Measurements from ENCODE around the gene SLC12A2. TPM values are rescaled to one million over a fixed set of nuclear protein-coding genes. Genes with fewer than 3 reads are reported as not detected.

SLC12A2 gene
- total and polyA plus RNA-seq, 12 donors: 5.6 to 82.6 (median 52.9) TPM

DNA sequence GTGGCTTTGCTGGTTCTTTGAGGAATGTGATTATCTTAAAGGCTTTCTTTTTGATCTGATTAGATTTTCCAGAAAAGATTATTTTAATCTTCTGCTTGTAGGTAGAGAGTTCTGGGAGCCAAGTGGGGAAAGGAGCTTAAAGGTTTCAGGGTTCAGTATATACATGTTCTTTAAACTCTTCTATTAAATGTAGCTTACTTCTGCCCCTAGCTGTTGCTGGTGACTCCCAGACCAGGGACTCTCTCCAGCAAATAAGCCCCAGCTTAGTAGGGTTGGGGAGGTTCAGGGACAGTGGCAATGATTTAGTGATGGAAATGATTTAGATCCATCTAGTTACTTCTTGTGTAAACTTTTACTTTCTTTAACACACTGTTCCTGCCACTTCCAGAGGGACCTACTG lies 72.2 kb downstream of the SLC12A2 start:
- intact Hi-C loops (cut with DNase I): no loop called here
- no peaks in the 10 kb centered on the region for H3K9me3 ChIP-seq (replicated peaks in 1 of 3)
- H3K4me3 ChIP-seq: no peak overlapping the region
- DNase-seq: no peak
- no peaks in the 10 kb centered on the region for H3K27me3 ChIP-seq
- H3K27ac ChIP-seq: no peak overlapping the region
- TF ChIP-seq POLR2A (IDR thresholded peaks at IDR 0.05) (no peak), CTCF (IDR thresholded peaks at IDR 0.05) (no peak)
- peaks cover 0 to 7% of the 10 kb centered on the region in 2 donors for H3K36me3 ChIP-seq (replicated peaks in 1 of 2)
- H3K4me1 ChIP-seq (replicated peaks in 1 of 2): no peaks in the 10 kb centered on the region

GRCh38 chr5:128156521-128156920 lies 73.0 kb downstream of the SLC12A2 start:
- 86 to 90% (median 89%) methylated on average over 3 of the region's 3 CpGs for WGBS, 4 donors
- Histone ChIP-seq H3K9me3 (replicated peaks in 1 of 3) (no peaks in the 10 kb centered on the region), H3K36me3 (replicated peaks in 1 of 2) (peaks cover 0 to 7% of the 10 kb centered on the region in 2 donors), H3K27me3 (no peaks in the 10 kb centered on the region), H3K4me3 (no peak overlapping the region), H3K4me1 (replicated peaks in 1 of 2) (no peaks in the 10 kb centered on the region), H3K27ac (no peak overlapping the region)
- TF ChIP-seq POLR2A (IDR thresholded peaks at IDR 0.05): no peak
- TF ChIP-seq CTCF (IDR thresholded peaks at IDR 0.05): no peak
- intact Hi-C loops (cut with DNase I): no loop called here
- no peak for DNase-seq

DNA sequence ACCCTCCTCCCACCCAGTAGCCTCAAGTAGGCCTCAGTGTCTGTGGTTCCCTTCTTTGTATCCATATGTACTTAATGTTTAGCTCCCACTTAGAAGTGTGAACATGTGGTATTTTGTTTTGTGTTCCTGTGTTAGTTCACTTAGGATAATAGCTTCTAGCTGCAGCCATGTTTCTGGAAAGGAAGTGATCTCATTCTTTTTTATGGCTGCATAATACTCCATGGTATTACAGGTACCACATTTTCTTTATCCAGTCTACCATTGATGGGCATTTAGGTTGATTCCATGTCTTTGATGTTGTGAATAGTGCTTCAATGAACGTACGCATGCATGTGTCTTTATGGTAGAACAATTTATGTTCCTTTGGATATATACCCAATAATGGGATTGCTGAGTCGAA lies 74.8 kb downstream of the SLC12A2 start:
- Histone ChIP-seq H3K4me3 (no peak overlapping the region), H3K27me3 (no peaks in the 10 kb centered on the region), H3K9me3 (replicated peaks in 1 of 3) (no peaks in the 10 kb centered on the region), H3K36me3 (replicated peaks in 1 of 2) (no peaks in the 10 kb centered on the region), H3K27ac (no peak overlapping the region), H3K4me1 (replicated peaks in 1 of 2) (no peaks in the 10 kb centered on the region)
- intact Hi-C loops (cut with DNase I): no loop called here
- no peak for DNase-seq
- TF ChIP-seq CTCF (IDR thresholded peaks at IDR 0.05) (no peak), POLR2A (IDR thresholded peaks at IDR 0.05) (no peak)
- 78 to 100% (median 97%) methylated on average over 3 of the region's 3 CpGs for WGBS, 4 donors

- Histone ChIP-seq H3K36me3 (replicated peaks in 1 of 2) (no peaks in the 10 kb centered on the region), H3K27me3 (no peaks in the 10 kb centered on the region), H3K27ac (no peak overlapping the region), H3K4me3 (no peak overlapping the region), H3K4me1 (replicated peaks in 1 of 2) (no peaks in the 10 kb centered on the region), H3K9me3 (replicated peaks in 1 of 3) (no peaks in the 10 kb centered on the region)
- intact Hi-C loops (cut with DNase I): no loop called here
- TF ChIP-seq POLR2A (IDR thresholded peaks at IDR 0.05) (no peak), CTCF (IDR thresholded peaks at IDR 0.05) (no peak)
- no peak for DNase-seq
- WGBS, 4 donors: 67 to 77% (median 75%) methylated on average over 2 of the region's 2 CpGs
Observed at GRCh38 chr5:128163991-128164390, 80.4 kb downstream of the SLC12A2 start.
